ENCODE data around the gene IMMP2L.
"Not testable (repeated sequence)": the region's sequence is repeated elsewhere in the genome, so short reads cannot be mapped to it uniquely, and the experiment has no call there.

Gene IMMP2L

GRCh38 chr7:111561904-111562732, at the start of gene IMMP2L:
Gene IMMP2L (minus strand): TSS chr7:111562492.
- peak; percentile 83 for DNase-seq

DNA sequence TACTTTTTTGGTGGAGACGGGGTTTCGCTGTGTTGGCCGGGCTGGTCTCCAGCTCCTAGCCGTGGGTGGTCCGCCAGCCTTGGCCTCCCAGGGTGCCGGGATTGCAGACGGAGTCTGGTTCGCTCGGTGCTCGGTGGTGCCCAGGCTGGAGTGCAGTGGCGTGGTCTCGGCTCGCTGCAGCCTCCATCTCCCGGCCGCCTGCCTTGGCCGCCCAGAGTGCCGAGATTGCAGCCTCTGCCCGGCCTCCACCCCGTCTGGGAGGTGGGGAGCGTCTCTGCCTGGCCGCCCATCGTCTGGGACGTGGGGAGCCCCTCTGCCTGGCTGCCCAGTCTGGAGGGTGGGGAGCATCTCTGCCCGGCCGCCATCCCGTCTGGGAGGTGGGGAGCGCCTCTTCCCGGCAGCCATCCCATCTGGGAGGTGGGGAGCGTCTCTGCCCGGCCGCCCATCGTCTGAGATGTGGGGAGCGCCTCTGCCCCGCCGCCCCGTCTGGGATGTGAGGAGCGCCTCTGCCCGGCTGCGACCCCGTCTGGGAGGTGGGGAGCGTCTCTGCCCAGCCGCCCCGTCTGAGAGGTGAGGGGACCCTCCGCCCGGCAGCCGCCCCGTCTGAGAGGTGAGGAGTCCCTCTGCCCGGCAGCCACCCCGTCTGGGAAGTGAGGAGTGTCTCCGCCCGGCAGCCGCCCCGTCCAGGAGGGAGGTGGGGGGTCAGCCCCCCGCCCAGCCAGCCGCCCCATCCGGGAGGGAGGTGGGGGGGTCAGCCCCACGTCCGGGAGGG, 47.4 kb upstream of the IMMP2L start:
- DNase-seq: not testable (repeated sequence)

- no peak for DNase-seq
Measured at GRCh38 chr7:111607621-111608020, 45.3 kb upstream of the IMMP2L start.

GRCh38 chr7:111605246-111605645, 43.0 kb upstream of the IMMP2L start:
- DNase-seq: no peak

DNA sequence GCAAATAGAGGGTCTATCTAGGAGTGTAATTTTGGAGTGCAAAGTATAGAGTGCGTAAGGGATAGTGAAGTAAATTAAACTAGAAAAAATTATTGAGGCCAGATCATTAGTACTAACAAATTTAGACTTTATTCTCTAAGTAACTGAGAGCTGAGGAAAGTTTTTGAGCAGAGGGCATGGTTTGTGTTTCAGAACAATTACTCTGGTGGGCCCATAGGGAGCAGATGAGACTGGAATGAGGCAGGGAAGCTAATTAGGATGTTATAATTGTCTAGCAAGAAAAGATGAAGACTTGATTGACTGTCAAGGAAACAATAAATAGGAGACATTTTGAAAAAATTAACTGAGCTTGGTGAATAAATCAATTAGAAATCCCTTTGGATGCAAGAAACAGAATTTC, 37.8 kb upstream of the IMMP2L start:
- no peak for DNase-seq

- no peak for DNase-seq
Measured at GRCh38 chr7:111595780-111596179, 33.5 kb upstream of the IMMP2L start.

- no peak for DNase-seq
Measured at GRCh38 chr7:111594602-111595001, 32.3 kb upstream of the IMMP2L start.

DNA sequence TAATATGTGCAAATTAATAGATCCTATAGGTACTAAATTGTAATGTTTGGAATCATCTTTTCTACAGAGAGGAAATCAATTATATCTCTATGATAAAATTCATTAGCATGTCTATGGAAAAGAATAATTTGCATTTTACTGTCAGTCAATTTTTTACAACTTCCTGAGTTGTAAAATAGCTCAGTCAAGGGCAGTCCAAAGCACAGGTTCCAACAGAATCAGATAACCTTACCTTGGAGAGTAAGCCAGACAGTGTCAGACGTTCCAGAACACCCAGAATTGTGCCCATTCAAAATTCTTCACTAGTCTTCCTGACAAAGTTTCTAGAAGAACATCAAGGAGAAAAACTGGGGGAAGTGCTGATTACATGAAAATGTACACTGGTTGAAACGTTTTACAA, 31.1 kb upstream of the IMMP2L start:
- DNase-seq: no peak

DNA sequence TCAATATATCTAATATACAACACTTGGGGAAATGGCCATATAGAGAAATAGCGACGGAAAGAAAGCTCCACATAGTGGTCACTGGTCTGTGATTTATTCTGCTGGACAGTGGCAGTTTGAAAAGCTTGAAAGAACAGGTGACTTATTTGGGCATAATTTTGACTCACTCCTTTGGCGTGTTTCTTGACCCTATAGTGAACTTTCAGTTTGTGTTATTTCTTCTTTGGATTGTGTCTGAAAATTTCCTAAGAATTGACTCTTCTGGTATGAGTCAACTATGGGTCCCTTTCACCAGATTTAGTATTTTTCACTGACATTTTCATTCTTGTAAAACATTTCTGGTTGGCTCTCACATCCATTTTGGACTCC, 25.8 kb upstream of the IMMP2L start:
- peak; percentile 1 for DNase-seq

- DNase-seq: no peak
Measured at GRCh38 chr7:111587410-111588064, 25.2 kb upstream of the IMMP2L start.

DNA sequence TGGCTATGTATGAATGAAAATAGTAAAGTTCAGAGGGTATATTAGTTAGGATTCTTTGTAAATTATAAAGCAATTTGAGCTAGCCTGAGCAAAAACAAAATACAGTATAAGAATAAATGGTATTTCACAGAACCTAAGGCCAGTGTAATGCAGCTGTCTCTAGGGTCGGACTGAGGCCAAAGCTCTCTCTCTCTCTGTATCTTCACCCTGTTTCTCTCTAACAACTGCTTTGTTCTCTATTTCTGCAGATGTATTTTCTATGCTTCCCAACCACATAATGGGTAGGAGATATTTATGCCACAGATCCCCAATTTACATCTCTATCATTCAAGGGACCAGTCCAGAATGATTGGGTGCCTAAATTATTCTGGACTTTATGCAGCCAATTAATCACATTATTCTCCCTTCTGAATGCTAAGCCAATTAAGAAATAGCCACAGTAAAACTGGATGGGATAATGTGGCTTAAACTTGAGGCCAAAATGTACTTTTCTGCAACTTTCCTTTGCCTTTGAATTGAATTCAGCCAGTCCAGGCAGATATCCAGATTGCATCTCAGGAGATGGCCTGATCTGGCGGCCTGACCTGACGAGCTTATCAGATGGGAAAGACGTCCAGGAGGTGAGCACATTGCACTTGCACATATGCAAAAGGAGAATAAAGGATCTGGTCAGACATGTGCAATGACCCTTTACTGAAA, 24.6 kb upstream of the IMMP2L start:
- DNase-seq: no peak

DNA sequence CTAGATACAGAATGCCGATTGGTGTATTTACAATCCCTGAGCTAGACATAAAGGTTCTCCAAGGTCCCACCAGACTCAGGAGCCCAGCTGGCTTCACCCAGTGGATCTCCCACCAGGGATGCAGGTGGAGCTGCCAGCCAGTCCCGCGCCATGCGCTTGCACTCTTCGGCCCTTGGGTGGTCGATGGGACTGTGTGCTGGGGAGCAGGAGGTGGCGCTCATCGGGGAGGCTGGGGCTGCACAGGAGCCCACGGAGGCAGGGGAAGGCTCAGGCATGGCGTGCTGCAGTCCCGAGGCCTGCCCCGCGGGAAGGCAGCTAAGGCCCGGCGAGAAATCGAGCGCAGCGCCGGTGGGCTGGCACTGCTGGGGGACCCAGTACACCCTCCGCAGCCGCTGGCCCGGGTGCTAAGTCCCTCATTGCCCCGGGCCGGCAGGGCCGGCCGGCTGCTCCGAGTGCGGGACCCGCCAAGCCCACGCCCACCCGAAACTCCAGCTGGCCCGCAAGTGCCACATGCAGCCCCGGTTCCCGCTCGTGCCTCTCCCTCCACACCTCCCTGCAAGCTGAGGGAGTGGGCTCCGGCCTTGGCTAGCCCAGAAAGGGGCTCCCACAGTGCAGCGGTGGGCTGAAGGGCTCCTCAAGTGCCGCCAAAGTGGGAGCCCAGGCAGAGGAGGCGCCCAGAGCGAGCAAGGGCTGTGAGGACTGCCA, 19.6 kb upstream of the IMMP2L start:
- not testable (repeated sequence) for DNase-seq

- DNase-seq: not testable (repeated sequence)
Measured at GRCh38 chr7:111581207-111581606, 18.9 kb upstream of the IMMP2L start.

GRCh38 chr7:111578754-111579153, 16.5 kb upstream of the IMMP2L start:
- DNase-seq: no peak

- no peak for DNase-seq
Measured at GRCh38 chr7:111571720-111572119, 9.4 kb upstream of the IMMP2L start.

GRCh38 chr7:111568870-111569462, 6.7 kb upstream of the IMMP2L start:
- DNase-seq: no peak

- DNase-seq: no peak
Measured at GRCh38 chr7:111568419-111568818, 6.1 kb upstream of the IMMP2L start.

- DNase-seq: no peak
Measured at GRCh38 chr7:111564078-111564477, 1.8 kb upstream of the IMMP2L start.

GRCh38 chr7:111561654-111561903, 713 bp downstream of the IMMP2L start:
- DNase-seq: no peak

DNA sequence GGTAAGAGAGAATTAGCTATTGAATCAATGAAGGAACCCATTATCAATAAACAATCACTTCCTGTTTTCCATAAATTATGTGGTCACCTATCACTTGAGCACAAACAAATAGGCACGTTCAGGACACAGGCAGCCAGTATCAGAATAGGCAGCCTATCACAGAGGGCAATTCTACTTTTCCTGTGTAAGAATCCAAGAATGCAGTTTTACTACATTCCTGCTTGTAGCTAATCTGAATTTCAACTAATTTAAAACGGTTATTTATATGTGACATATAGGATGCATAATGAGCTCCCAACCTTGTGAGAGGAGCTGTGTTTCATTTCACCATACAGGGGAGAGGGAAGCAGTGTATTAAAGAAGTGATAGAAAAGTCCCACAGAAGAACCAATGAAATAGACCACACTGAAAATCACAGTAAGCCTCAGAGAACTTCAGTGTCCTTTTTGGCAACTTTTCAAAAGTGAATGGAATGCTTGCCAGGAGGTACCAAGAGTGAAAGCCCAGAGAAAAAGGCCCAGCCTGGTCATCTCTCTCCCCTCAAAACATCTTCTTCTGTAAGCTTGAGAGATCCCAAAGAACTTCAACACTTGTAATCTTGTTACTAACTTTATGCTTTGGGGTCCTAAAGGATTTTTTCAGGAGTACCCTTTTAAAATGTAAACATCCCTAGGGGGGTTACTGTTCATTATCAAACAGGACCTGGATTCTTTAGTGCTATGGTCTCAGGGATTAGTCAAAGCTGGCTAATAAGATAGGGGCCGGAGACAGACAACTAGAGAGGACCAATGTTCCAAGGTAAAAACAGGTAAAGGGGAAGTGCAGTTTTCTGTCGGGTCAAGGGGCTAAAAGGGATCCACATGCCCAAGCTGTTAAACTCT, 1.3 kb downstream of the IMMP2L start:
- peak; percentile 49 for DNase-seq

- peak; percentile 15 for DNase-seq
Measured at GRCh38 chr7:111558991-111559390, 3.3 kb downstream of the IMMP2L start.
